Aortic smooth muscle cell (primary cell): ENCODE data around the gene NHSL1. TPM values are rescaled to one million over a fixed set of nuclear protein-coding genes. Genes with fewer than 3 reads are reported as not detected.

Experiments
- total RNA-seq: library from RNA; depleted of rRNA; stranded (reverse); fragments of >200 nt; gene quantifications from 2 replicates; pipeline ENCODE4 v1.2.3, GENCODE V29; 2014

The NHSL1 gene, protein sequence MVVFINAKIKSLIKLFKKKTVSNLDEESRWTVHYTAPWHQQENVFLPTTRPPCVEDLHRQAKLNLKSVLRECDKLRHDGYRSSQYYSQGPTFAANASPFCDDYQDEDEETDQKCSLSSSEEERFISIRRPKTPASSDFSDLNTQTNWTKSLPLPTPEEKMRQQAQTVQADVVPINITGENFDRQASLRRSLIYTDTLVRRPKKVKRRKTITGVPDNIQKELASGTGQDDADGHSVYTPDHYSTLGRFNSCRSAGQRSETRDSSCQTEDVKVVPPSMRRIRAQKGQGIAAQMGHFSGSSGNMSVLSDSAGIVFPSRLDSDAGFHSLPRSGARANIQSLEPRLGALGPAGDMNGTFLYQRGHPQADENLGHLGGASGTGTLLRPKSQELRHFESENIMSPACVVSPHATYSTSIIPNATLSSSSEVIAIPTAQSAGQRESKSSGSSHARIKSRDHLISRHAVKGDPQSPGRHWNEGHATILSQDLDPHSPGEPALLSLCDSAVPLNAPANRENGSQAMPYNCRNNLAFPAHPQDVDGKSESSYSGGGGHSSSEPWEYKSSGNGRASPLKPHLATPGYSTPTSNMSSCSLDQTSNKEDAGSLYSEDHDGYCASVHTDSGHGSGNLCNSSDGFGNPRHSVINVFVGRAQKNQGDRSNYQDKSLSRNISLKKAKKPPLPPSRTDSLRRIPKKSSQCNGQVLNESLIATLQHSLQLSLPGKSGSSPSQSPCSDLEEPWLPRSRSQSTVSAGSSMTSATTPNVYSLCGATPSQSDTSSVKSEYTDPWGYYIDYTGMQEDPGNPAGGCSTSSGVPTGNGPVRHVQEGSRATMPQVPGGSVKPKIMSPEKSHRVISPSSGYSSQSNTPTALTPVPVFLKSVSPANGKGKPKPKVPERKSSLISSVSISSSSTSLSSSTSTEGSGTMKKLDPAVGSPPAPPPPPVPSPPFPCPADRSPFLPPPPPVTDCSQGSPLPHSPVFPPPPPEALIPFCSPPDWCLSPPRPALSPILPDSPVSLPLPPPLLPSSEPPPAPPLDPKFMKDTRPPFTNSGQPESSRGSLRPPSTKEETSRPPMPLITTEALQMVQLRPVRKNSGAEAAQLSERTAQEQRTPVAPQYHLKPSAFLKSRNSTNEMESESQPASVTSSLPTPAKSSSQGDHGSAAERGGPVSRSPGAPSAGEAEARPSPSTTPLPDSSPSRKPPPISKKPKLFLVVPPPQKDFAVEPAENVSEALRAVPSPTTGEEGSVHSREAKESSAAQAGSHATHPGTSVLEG (N-terminal part only)
- total RNA-seq = 4.3 and 4.6 TPM in 2 replicates

DNA sequence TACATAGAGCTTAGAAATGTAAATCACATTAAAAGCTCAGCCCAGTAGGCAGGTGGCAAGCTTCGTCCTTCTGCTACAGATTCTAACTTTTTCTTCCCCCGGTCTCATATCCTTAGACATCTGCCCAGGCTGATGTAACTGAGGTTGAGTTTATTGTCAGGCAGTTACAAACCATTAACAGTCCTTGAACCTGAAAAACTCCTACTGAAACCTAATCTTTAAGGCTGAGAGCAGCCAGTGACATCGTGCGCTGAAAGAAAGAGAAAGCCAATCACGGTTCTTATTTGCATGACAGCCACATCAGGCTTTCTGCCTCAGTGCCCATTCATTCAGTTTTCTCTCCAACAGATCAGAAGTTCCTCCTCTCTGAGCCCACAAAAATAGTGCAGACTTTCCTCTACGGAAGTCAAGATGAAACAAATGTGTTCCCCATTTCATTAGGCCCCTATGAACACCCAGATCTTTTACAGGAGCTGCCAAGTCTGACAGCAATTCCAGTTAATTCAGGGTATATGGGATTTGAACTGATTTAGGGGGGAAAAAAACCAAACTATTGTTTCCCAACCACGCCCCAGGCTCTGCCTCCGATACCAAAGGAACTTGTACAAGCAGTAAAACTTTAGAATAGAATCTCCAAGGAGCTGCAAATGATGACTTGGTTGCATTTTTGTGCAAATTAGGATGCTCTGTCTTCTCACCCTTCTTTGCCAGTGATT, at the start of gene NHSL1:
TSS of gene NHSL1 (minus strand) at position 192 of the 716 bp plus-strand sequence. CDS start 204 bp downstream, outside the sequence.

DNA sequence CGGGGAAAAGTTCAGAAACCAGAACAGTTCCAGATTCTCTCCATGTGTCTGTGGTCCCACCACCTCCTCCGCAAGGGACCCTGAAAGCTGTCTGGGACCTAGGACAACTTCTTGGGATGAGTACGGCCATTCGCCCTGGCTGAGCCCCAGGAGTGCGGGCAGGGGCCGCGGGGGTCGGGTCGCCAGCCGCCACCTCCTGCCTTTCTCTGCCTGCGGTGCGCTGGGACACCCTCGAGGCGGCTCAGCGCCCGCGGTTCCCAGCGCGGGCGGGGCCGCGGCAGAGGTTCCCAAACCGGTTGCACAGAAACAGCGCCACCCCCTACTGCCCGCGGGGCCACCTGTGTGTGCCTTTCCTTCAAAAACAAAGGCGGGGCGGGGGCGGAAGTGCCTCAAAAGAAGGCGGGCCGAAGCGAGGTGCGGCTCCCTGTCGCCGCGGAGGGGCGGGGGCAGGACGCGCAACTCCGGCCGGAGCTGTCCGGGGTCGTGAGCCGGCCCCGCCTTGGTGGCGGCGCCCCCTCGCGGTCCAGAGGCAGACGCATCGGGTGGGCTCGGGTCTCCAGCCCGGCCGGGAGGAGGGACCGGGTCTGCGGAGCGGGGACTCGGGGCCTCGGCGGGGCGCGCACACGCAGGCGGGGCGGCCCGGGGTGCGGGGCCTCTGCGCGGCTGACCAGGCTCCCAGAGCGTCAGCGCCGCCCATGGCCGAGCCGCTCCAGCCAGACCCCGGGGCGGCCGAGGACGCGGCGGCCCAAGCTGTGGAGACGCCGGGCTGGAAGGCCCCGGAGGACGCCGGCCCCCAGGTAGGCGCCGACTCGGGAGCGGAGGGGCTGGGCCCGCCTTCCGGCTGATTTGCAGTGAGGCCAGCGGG, 95.3 kb downstream of the NHSL1 start, which contains the start of gene HEBP2:
TSS of gene HEBP2 (plus strand) at position 423 of the 865 bp plus-strand sequence. CDS start at position 696, 273 bp downstream.

DNA sequence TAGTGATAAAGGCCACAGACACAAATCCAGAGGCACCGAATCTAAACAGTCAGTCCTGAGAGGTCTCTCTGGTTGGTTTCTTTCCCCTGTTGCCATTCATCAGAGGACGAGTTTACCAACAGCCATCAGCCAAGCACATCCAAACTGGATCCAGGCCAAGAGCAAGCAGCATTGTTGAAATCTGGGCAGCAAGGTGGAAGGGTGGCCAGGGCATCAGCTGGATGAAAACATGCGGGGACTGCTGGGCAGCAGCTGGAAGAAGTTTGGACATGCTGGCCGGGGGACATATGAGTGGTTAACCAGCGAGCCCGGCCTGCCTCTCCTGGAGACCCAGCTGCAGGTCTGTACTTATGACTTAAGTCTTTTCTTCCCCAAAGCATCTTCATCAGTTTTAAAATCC, 121.5 kb downstream of the NHSL1 start, which contains the start of gene SMIM28:
TSS of gene SMIM28 (plus strand) at position 62 of the 400 bp plus-strand sequence. CDS start at position 230, 168 bp downstream.

Other genes with a start within 250 kb of the NHSL1 start
- not detected in 2 replicates for gene SMIM28, start 121.6 kb downstream of the NHSL1 start, total RNA-seq
- 19.3 and 38.9 TPM in 2 replicates for gene HEBP2, start 95.3 kb downstream of the NHSL1 start, total RNA-seq